ENCODE data around the gene NBPF1.

DNA sequence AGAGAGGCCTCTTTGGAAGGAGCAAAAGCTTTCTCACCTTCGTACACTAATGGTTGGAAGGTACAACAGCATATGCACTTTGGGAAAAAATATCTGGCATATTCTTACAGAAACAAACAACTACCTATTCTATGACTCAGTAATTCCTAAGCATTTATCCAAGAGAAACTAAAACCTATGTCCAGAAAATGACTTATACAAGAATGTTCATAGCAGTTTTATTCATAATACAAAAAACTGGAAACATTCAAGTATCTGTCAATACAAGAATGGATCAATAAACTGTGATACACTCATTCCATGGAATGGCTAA lies 8.2 kb downstream of the NBPF1 start:
- TF ChIP-seq LEF1 (IDR thresholded peaks at IDR 0.05; ENCODE audit: borderline replicate concordance) (no peak), NFRKB (IDR thresholded peaks at IDR 0.05) (no peak), SUZ12 (IDR thresholded peaks at IDR 0.05) (no peak)

Measured in HEK293T (cell line).